Measurements from ENCODE around the gene TCTN3.
A peak's percentile ranks its signal among the peaks of the same experiment; 100 is the strongest.

The TCTN3 gene

DNA sequence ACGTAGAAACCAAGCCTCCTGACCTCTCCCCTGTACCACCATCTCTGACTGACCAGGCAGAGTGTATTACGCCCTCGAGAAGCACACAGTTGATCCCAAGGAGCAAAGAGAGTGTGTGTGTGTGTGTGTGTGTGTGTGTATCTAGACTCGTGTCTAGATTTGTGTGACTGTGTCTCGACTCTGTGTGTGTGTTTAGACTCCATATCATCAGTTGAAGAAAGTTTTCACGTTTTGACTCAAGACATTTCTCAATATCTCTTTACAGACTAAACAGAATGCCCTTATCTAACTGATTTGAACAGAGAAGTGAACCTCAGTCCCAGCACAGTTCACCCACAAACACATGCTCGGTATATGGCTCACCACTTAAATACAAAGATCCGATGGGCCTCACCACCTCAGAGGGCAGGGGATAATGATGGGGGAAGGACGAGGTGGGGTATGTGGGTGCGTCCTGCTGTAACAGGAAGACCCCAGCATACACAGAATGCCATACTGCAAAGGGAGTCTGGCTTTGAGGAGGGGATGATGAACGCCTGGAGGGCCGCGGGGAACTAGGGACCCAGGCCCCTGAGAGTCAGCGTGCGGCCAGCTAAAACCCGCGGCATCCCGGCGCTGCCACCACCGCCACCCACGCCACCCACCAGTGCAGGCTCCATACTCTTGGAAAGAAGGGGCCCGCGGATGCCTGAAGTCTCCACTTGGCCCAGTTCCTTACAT is 38.0 kb downstream of the TCTN3 start:
- Mint-ChIP-seq H3K9me3 (no peaks in the 10 kb centered on the region), H3K4me3 (peak overlapping the region; percentile 99 to 100 (median 100)), H3K27me3 (ENCODE audit: low read depth) (no peaks in the 10 kb centered on the region), H3K4me1 (peaks cover 17% of the 10 kb centered on the region), H3K36me3 (ENCODE audit: low read depth) (peaks cover 31% of the 10 kb centered on the region), H3K27ac (peak overlapping the region; percentile 57 to 71 (median 67))
- TF ChIP-seq, protein P1, sequence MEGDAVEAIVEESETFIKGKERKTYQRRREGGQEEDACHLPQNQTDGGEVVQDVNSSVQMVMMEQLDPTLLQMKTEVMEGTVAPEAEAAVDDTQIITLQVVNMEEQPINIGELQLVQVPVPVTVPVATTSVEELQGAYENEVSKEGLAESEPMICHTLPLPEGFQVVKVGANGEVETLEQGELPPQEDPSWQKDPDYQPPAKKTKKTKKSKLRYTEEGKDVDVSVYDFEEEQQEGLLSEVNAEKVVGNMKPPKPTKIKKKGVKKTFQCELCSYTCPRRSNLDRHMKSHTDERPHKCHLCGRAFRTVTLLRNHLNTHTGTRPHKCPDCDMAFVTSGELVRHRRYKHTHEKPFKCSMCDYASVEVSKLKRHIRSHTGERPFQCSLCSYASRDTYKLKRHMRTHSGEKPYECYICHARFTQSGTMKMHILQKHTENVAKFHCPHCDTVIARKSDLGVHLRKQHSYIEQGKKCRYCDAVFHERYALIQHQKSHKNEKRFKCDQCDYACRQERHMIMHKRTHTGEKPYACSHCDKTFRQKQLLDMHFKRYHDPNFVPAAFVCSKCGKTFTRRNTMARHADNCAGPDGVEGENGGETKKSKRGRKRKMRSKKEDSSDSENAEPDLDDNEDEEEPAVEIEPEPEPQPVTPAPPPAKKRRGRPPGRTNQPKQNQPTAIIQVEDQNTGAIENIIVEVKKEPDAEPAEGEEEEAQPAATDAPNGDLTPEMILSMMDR (IDR thresholded peaks at IDR 0.05; ENCODE audit: unreplicated experiment in 3 of 3) = no peak

DNA sequence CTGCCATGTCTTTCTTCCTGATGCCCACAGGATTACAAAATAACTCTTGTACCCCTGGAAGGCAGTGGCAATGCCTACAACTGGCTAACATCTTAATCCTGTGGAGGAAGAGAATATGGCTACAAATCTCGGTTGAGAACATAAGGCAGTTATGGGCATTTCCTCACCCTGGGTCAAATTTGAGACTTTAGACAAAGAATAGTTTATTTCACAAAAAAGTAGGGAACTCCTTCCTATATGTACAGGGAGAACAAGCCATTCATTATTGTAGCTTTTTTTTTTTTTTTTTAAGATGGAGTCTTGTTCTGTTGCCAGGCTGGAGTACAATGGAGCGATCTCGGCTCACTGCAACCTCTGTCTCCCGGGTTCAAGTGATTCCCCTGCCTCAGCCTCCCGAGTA is 39.8 kb downstream of the TCTN3 start:
- TF ChIP-seq, protein P1 (IDR thresholded peaks at IDR 0.05; ENCODE audit: unreplicated experiment in 3 of 3) = no peak
- no peaks in the 10 kb centered on the region for H3K27me3 Mint-ChIP-seq (ENCODE audit: low read depth)
- H3K36me3 Mint-ChIP-seq (ENCODE audit: low read depth) = peaks cover 44% of the 10 kb centered on the region
- H3K4me3 Mint-ChIP-seq = peak overlapping the region in 2 of 3 experiments; percentile 55 to 63
- peaks cover 17% of the 10 kb centered on the region for H3K4me1 Mint-ChIP-seq
- no peak overlapping the region for H3K27ac Mint-ChIP-seq
- no peaks in the 10 kb centered on the region for H3K9me3 Mint-ChIP-seq

DNA sequence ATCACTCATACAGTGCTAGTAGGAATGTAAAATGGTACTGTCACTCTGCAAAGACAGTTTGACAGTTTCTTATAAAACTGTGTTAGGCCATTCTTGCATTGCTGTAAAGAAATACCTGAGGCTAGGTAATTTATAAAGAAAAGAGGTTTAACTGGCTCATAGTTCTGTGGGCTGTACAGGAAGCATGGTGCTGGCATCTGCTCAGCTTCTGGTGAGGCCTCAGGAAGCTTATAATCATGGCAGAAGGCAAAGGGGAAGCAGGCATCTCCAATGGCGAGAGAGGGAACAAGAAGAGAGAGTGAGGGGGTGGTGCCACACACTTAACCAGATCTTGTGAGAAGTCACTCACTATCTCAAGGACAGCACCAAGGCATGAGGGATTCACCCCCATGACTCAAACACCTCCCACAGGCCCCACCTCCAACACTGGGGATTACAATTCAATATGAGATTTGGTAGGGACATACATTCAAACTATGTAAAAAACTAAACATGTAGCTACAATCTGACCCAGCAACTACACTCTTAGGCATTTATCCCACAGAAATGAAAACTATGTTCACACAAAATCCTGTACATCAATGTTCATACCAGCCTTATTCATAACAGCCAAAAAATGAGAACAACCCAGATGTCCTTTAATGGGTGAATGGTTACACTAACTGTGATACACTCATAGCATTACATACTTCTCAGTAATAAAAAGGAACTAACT is 42.2 kb downstream of the TCTN3 start:
- peaks cover 17% of the 10 kb centered on the region for H3K4me1 Mint-ChIP-seq

DNA sequence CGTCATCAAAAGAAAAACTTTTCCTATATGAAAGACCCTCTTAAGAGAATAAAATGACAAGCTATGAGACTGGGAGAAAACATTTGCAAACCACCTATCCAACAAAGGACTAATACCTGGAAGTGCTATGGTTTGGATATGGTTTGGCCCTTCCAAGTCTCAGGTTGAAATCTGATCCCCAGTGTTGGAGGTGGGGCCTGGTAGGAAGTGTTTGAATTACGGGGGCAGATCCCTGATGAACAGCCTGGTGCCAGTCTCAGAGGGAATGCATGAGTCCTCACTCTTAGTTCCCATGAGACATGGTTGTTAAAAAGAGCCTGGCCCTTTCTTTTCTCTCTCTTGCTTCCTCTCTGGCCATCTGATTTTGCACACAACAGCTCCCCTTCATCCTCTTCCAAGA is 43.5 kb downstream of the TCTN3 start:
- H3K4me3 Mint-ChIP-seq = no peak overlapping the region
- H3K9me3 Mint-ChIP-seq = no peaks in the 10 kb centered on the region
- peaks cover 75% of the 10 kb centered on the region for H3K36me3 Mint-ChIP-seq (ENCODE audit: low read depth)
- no peak overlapping the region for H3K27ac Mint-ChIP-seq
- no peaks in the 10 kb centered on the region for H3K27me3 Mint-ChIP-seq (ENCODE audit: low read depth)
- H3K4me1 Mint-ChIP-seq = peaks cover 12% of the 10 kb centered on the region
- TF ChIP-seq, protein P1 (IDR thresholded peaks at IDR 0.05; ENCODE audit: unreplicated experiment in 3 of 3) = no peak

More for the DNA sequence above, 42.2 kb downstream of the TCTN3 start:
- H3K9me3 Mint-ChIP-seq = no peaks in the 10 kb centered on the region
- no peak overlapping the region for H3K4me3 Mint-ChIP-seq
- no peak overlapping the region for H3K27ac Mint-ChIP-seq
- peaks cover 66% of the 10 kb centered on the region for H3K36me3 Mint-ChIP-seq (ENCODE audit: low read depth)
- no peaks in the 10 kb centered on the region for H3K27me3 Mint-ChIP-seq (ENCODE audit: low read depth)
- TF ChIP-seq, protein P1 (IDR thresholded peaks at IDR 0.05; ENCODE audit: unreplicated experiment in 3 of 3) = no peak

DNA sequence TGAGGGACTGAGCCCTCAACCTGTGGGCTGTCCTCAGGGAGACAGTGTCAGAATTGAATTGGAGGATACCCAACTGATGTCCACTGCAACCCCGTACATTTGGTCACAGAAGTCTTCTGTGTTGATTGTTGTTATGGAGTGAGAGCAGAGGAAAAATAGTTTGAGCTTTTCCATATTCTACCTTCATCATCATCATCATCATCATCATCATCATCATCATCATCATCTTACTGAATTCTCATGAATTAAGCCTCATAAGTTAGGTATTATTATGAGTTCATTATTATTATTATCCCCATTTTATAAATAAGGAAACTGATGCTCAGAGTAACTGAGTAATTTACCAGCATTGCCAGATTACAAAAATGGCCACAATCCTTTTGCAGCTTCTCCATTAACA is 45.6 kb downstream of the TCTN3 start:
- Mint-ChIP-seq H3K27ac (no peak overlapping the region), H3K4me3 (no peak overlapping the region), H3K9me3 (no peaks in the 10 kb centered on the region), H3K27me3 (ENCODE audit: low read depth) (no peaks in the 10 kb centered on the region), H3K4me1 (peaks cover 4% of the 10 kb centered on the region), H3K36me3 (ENCODE audit: low read depth) (peaks cover 71% of the 10 kb centered on the region)
- TF ChIP-seq, protein P1 (IDR thresholded peaks at IDR 0.05; ENCODE audit: unreplicated experiment in 3 of 3) = no peak
